Anterior cingulate cortex (tissue), 58 donors: ENCODE data around the gene DUSP15.
"Not testable (repeated sequence)": the region's sequence is repeated elsewhere in the genome, so short reads cannot be mapped to it uniquely, and the experiment has no call there.

Experiments used
- DNase-seq, 58 donors: peaks; one replicate each; lab custom pipeline; 2025; lab: John Stamatoyannopoulos, UW

DUSP15 gene

GRCh38 chr20:31842471-31843157 is 27.7 kb downstream of the DUSP15 start:
- DNase-seq = no peak

DNA sequence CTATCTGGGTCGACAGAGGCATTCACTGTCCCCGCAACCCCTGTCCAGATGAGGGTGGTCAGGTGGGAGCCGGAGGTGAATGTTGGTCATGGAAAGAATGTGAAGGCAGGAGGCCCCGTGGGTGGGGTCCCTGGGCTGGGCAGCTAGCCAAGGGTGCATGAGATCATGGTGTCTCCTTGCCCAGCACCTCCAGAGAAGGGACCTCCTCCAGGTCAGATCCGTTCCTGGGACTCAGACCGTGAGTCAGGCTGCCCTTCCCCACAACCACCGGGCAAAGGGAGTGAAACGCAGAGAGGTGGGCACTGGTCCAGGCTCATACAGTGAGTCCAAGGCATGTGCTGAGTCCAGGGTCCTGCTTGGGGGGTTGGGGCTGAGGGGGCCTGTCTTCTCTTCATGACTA is 28.4 kb downstream of the DUSP15 start:
- peak in 1 of 58 donors; percentile 4 for DNase-seq

- no peak for DNase-seq
These were observed 29.2 kb downstream of the DUSP15 start for GRCh38 chr20:31840906-31841816.

- DNase-seq = no peak
These were observed 30.4 kb downstream of the DUSP15 start for GRCh38 chr20:31839782-31840487.

GRCh38 chr20:31838646-31839292 is 31.6 kb downstream of the DUSP15 start:
- no peak for DNase-seq

- DNase-seq = peak in 1 of 58 donors; percentile 3
These were observed 32.4 kb downstream of the DUSP15 start for GRCh38 chr20:31837896-31838397.

DNA sequence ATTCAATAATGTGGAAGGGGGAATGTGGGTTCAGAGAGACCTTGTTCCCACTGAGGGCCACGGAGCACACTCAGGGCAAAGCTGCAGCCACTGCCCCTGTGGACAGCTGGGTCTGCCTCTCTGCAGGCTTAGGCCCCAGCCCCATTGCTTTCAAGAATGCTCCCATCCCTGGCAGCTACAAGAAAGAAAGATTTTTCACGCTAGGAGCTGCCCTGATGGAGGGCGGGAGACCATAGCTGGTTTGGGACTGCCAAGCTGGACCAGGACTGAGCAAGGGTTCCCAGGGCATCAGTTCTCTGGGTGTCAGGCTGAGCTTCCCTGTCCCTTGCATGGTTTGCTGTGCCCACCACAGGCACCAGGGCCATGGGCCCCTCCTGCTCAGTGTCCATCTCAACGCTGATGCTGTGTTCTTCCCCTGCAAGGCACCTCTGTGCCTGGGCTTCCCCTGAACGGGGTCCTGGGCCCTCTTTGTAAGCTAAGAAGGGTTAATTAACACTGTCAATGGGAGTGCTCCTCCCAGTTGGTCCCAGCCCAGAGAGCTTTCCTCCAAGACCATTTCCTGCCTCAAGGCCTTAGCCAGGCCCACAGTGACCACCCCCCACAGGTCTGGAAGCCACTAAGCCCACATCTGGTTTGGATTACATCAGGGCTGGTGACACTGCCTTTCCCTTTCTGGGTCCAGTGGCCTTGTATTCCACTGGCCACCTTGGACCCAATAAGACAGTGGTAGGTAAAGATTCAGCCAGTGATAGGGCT is 33.3 kb downstream of the DUSP15 start:
- DNase-seq = no peak

GRCh38 chr20:31835977-31836852 is 34.1 kb downstream of the DUSP15 start:
- peak in 52 of 58 donors; percentile 6 to 81 (median 49) for DNase-seq

DNA sequence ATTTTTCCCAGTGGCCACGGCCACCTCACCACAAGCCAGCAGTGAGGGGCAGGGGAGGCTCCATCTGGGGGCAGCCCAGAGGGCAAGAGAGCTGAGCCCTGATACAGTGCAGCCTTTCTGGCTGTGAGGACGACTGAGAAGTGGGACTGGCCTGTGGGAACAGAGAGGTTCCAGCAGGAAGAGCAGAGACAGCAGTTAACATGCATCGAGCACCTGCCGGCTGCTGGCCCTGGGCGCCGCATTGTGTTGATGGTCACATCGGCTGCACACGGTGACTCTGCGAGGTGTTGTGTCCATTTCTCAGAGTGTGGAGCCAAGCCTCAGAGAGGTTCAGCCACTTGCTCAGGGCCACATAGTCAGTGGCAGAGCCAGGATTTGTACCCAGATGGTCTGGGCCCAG is 34.8 kb downstream of the DUSP15 start:
- no peak for DNase-seq

- no peak for DNase-seq
These were observed 36.3 kb downstream of the DUSP15 start for GRCh38 chr20:31833931-31834521.

DNA sequence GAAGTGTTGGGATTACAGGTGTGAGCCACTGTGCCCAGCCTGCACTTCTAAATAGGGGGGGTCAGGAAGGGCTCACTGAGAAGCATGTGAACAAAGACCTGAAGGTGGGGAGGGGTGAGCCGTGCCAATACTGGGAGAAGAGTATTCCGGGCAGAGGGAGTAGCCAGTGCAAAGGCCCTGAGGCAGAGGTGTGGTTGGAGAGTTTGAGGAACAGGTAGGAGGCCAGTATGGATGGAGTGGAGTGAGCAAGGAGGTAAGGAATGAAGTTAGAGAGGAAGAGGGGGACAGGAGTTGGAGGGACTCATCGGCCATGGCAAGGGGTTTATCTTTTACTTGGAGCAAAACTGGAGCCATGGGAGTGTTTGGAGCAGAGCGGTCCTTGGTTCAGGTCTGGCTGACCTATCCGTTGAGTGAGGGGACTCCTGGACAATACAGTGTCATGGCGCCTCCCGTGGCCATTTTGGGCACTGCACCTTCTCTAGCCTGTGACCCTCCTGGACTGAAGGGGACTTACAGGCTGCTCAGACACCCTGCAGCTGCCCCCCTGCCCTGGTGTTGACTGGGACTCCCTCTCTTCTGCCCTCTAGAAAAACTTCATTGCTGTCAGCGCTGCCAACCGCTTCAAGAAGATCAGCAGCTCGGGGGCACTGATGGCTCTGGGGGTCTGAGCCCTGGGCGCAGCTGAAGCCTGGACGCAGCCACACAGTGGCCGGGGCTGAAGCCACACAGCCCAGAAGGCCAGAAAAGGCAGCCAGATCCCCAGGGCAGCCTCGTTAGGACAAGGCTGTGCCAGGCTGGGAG is 37.0 kb downstream of the DUSP15 start:
- DNase-seq = peak in 11 of 58 donors; percentile 1 to 55 (median 13)

- no peak for DNase-seq
These were observed 38.5 kb downstream of the DUSP15 start for GRCh38 chr20:31831771-31832306.

DNA sequence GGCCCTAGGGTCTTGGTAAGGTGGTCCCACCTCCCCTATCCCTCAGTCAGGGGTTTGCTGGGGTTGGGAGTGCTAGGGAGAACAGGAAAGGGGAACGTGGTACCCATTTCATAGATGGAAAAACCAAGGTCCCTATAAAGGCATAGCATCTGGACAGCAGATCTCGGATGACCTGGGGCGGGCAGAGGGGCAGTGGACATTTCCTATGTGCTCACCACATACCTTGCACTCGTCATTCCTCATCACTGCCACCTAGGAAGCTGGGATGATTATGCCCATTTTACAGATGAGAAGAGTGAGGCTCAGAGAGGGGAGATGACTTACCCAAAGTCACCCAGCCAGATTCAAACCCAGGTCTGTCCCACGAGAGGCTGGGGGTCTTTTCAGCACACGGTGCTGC is 39.1 kb downstream of the DUSP15 start:
- DNase-seq = no peak

- no peak for DNase-seq
These were observed 39.8 kb downstream of the DUSP15 start for GRCh38 chr20:31830406-31830981.

DNA sequence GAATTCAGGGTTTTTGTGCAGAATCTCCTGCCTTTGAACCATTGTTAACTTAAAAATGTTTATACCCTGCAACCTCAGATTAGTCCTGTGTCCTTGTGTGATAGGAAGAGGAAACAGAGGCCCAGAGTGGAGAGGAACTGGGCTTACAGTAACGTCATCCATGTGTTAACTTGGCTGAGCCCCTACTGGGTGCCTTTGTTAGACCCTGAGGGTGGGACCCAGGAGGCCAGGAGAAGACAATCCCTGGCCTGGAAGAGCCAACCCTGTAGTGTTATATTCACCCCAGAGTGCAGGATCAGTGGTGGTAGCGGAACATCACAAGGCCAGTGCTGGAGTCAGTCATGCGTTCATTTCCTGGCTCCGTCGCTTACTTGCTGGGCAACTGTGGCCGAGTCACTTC is 40.6 kb downstream of the DUSP15 start:
- DNase-seq = no peak

- DNase-seq = not testable (repeated sequence)
These were observed 42.3 kb downstream of the DUSP15 start for GRCh38 chr20:31828016-31828415.

DNA sequence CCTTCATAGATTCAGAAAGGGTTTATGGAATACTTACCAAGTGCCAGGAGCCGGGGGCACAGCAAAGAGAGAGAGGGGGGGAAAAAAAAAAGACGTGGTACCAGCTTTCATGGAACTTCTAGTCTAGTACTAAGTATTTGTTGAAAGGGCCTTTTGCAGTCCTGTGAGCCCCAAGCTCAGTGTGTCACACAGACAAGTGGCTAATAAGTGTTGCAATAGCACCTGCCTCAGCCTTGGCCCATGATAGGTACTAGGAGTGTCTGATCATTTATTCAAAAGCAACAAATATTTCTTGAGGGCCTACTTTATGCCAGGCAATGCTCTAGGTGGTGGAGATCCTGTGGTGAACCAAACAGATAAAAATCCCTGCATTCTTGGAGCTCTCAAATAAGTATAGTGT is 43.3 kb downstream of the DUSP15 start:
- DNase-seq = no peak
